Smooth muscle cell (in vitro differentiated cells): ENCODE data around the gene PDE4B. TPM values are rescaled to one million over a fixed set of nuclear protein-coding genes. Genes with fewer than 3 reads are reported as not detected.
A peak's percentile ranks its signal among the peaks of the same experiment; 100 is the strongest.

Experiments used
- DNase-seq: peaks from one replicate; lab custom pipeline; 2025; ENCODE audit not compliant: unreplicated experiment; lab: John Stamatoyannopoulos, UW
- H2AFZ ChIP-seq: fragments of 200-600 bp; sonication (generic); 2 replicates; pipeline ENCODE4 v1.6.0; 2016; ENCODE audit warnings: antibody characterized with exemption, low read depth, mild to moderate bottlenecking
- H3F3A ChIP-seq: fragments of 200-600 bp; sonication (generic); 2 replicates; pipeline ENCODE4 v1.6.0; 2017; ENCODE audit warnings: antibody characterized with exemption, low read depth
- H3K27ac ChIP-seq: fragments of 200-600 bp; sonication (generic); 2 replicates; pipeline ENCODE4 v1.5.1; 2016; ENCODE audit warnings: low read depth, mild to moderate bottlenecking
- H3K27me3 ChIP-seq: fragments of 200-600 bp; sonication (generic); 2 replicates; pipeline ENCODE4 v1.6.1; 2016; ENCODE audit warnings: low read depth, mild to moderate bottlenecking
- H3K36me3 ChIP-seq: fragments of 200-600 bp; sonication (generic); 2 replicates; pipeline ENCODE4 v1.5.1; 2016; ENCODE audit warnings: low read depth
- H3K4me1 ChIP-seq: fragments of 200-600 bp; sonication (generic); 2 replicates; pipeline ENCODE4 v1.5.1; 2016; ENCODE audit warnings: low read depth
- H3K4me2 ChIP-seq: fragments of 200-600 bp; sonication (generic); 2 replicates; pipeline ENCODE4 v1.6.0; 2016; ENCODE audit warnings: mild to moderate bottlenecking
- H3K4me3 ChIP-seq: fragments of 200-600 bp; sonication (generic); 2 replicates; pipeline ENCODE4 v1.5.1; 2016; ENCODE audit warnings: mild to moderate bottlenecking
- H3K79me2 ChIP-seq: fragments of 200-600 bp; sonication (generic); 2 replicates; pipeline ENCODE4 v1.6.0; 2016; ENCODE audit warnings: low read depth, mild to moderate bottlenecking
- H3K9ac ChIP-seq: fragments of 200-600 bp; sonication (generic); 2 replicates; pipeline ENCODE4 v1.6.0; 2016; ENCODE audit warnings: low read depth
- H3K9me3 ChIP-seq: fragments of 200-600 bp; sonication (generic); replicated peaks from 2 replicates; pipeline ENCODE4 v1.5.1; 2016; ENCODE audit warnings: low read depth
- H4K20me1 ChIP-seq: fragments of 200-600 bp; sonication (generic); 2 replicates; pipeline ENCODE4 v1.6.0; 2016; ENCODE audit warnings: low read depth
- CTCF ChIP-seq: fragments of 200-600 bp; sonication (generic); IDR thresholded peaks from 2 replicates; pipeline ENCODE4 v1.5.1; 2017; ENCODE audit warnings: borderline replicate concordance, mild to moderate bottlenecking, antibody characterized with exemption; ENCODE audit not compliant: insufficient read depth, poor library complexity, severe bottlenecking
- WGBS: methylation state at CpG from one replicate; pipeline ENCODE4 v1.1.7; 2016; ENCODE audit warnings: low lambda C conversion rate; 5-methylcytosine and 5-hydroxymethylcytosine counted together
- polyA plus RNA-seq: library from polyadenylated mRNA; unstranded; fragments of >200 nt; fragmentation: Nextera tagmentation; extraction: Ambion mirVana; gene quantifications from 2 replicates; pipeline ENCODE4 v1.2.1, GENCODE V29; 2016
- total RNA-seq: library from RNA; depleted of rRNA; stranded (reverse); fragments of >200 nt; gene quantifications from 2 replicates; pipeline ENCODE4 v1.2.3, GENCODE V29; 2014

The PDE4B gene
- total and polyA plus RNA-seq, 2 experiments from 2014 or later = 18.5 to 24.8 TPM

GRCh38 chr1:66335125-66335524 lies 542.4 kb downstream of the PDE4B start:
- no peaks in the 10 kb centered on the region for H3K9me3 ChIP-seq
- H4K20me1 ChIP-seq = no peaks in the 10 kb centered on the region
- peak overlapping the region; percentile 90 for H3K4me2 ChIP-seq
- 62% methylated on average over 2 of the region's 2 CpGs for WGBS
- H3K9ac ChIP-seq = peak overlapping the region; percentile 3
- peak overlapping the region; percentile 69 for H3K27ac ChIP-seq
- H3K36me3 ChIP-seq = no peaks in the 10 kb centered on the region
- peaks cover 19% of the 10 kb centered on the region for H3F3A ChIP-seq
- DNase-seq = no peak
- peak overlapping the region; percentile 59 for H3K4me3 ChIP-seq
- TF ChIP-seq CTCF = no peak
- H3K79me2 ChIP-seq = peaks cover 73% of the 10 kb centered on the region
- H2AFZ ChIP-seq = no peak overlapping the region
- no peaks in the 10 kb centered on the region for H3K27me3 ChIP-seq
- peaks cover 56% of the 10 kb centered on the region for H3K4me1 ChIP-seq

- H3K4me2 ChIP-seq = peak overlapping the region; percentile 90
- peak overlapping the region; percentile 3 for H3K9ac ChIP-seq
- H2AFZ ChIP-seq = no peak overlapping the region
- no peak for TF ChIP-seq CTCF
- peaks cover 82% of the 10 kb centered on the region for H3K79me2 ChIP-seq
- H3K36me3 ChIP-seq = no peaks in the 10 kb centered on the region
- H3K4me1 ChIP-seq = peaks cover 49% of the 10 kb centered on the region
- peak overlapping the region; percentile 59 for H3K4me3 ChIP-seq
- peaks cover 15% of the 10 kb centered on the region for H3F3A ChIP-seq
- no peaks in the 10 kb centered on the region for H3K9me3 ChIP-seq
- no peaks in the 10 kb centered on the region for H4K20me1 ChIP-seq
- peak overlapping the region; percentile 69 for H3K27ac ChIP-seq
- 45% methylated on average over 10 of the region's 10 CpGs for WGBS
- DNase-seq = no peak
- no peaks in the 10 kb centered on the region for H3K27me3 ChIP-seq
Measured at GRCh38 chr1:66335859-66336640, 543.4 kb downstream of the PDE4B start.

GRCh38 chr1:66336641-66336990 lies 543.9 kb downstream of the PDE4B start:
- peaks cover 86% of the 10 kb centered on the region for H3K79me2 ChIP-seq
- no peaks in the 10 kb centered on the region for H3K27me3 ChIP-seq
- H4K20me1 ChIP-seq = no peaks in the 10 kb centered on the region
- no peak overlapping the region for H3K9ac ChIP-seq
- H3K4me1 ChIP-seq = peaks cover 44% of the 10 kb centered on the region
- TF ChIP-seq CTCF = no peak
- peak overlapping the region; percentile 69 for H3K27ac ChIP-seq
- peaks cover 11% of the 10 kb centered on the region for H3F3A ChIP-seq
- H2AFZ ChIP-seq = no peak overlapping the region
- 90% methylated on average over 2 of the region's 2 CpGs for WGBS
- no peaks in the 10 kb centered on the region for H3K36me3 ChIP-seq
- DNase-seq = no peak
- peak overlapping the region; percentile 90 for H3K4me2 ChIP-seq
- no peaks in the 10 kb centered on the region for H3K9me3 ChIP-seq
- no peak overlapping the region for H3K4me3 ChIP-seq

GRCh38 chr1:66337249-66337648 lies 544.6 kb downstream of the PDE4B start:
- Histone ChIP-seq H3F3A (peaks cover 9% of the 10 kb centered on the region), H3K27ac (no peak overlapping the region), H3K4me1 (peaks cover 40% of the 10 kb centered on the region), H3K79me2 (peaks cover 93% of the 10 kb centered on the region), H3K9ac (no peak overlapping the region), H2AFZ (no peak overlapping the region), H4K20me1 (no peaks in the 10 kb centered on the region), H3K36me3 (no peaks in the 10 kb centered on the region), H3K27me3 (no peaks in the 10 kb centered on the region), H3K4me3 (no peak overlapping the region), H3K4me2 (no peak overlapping the region), H3K9me3 (no peaks in the 10 kb centered on the region)
- WGBS = 93% methylated on average over 5 of the region's 5 CpGs
- TF ChIP-seq CTCF = no peak
- DNase-seq = no peak
